H1 (cell line): Measurements from ENCODE around the gene CDH2. TPM values are rescaled to one million over a fixed set of nuclear protein-coding genes. Genes with fewer than 3 reads are reported as not detected.

Source experiments
- CTCF ChIA-PET: fragments of 300-600 bp; sonication (Branson Sonifier 250); formaldehyde crosslinking; loops from one replicate; lab custom pipeline; 2021; ENCODE audit not compliant: partially characterized antibody; lab: Charles Lee
- POLR2A ChIA-PET: fragments of 300-600 bp; sonication (Branson Sonifier 250); formaldehyde crosslinking; loops from one replicate; lab custom pipeline; 2021; ENCODE audit warnings: inconsistent platforms; ENCODE audit not compliant: partially characterized antibody; lab: Charles Lee
- DNase-seq, 2 experiments: peaks; one replicate each; pipeline versions ENCODE4 v3.0.0 to v3.0.0-alpha.2; 2010 to 2022; ENCODE audit warnings: low spot score in 2 of 2, low read depth in 1 of 2, mixed read lengths in 1 of 2
- FAIRE-seq: peaks from 2 replicates; lab custom pipeline; 2011; peaks lifted over from hg19 to GRCh38; lab: Jason Lieb, UNC
- H2AFZ ChIP-seq: 2 replicates; pipeline ENCODE4 v1.8.1; 2012; ENCODE audit warnings: low read length, inconsistent platforms
- H2AK5ac ChIP-seq: 2 replicates; pipeline ENCODE4 v1.6.1; 2013; ENCODE audit warnings: low read depth, low read length
- H2BK120ac ChIP-seq: replicated peaks from 2 replicates; pipeline ENCODE3; 2013; ENCODE audit warnings: low read depth, low read length, inconsistent platforms
- H2BK12ac ChIP-seq: 2 replicates; pipeline ENCODE4 v1.6.1; 2013; ENCODE audit warnings: low read depth, low read length
- H2BK15ac ChIP-seq: 2 replicates; pipeline ENCODE4 v1.6.1; 2013; ENCODE audit warnings: low read length
- H2BK20ac ChIP-seq: 2 replicates; pipeline ENCODE4 v1.6.1; 2013; ENCODE audit warnings: low read length
- H2BK5ac ChIP-seq: 2 replicates; pipeline ENCODE4 v1.6.1; 2013; ENCODE audit warnings: low read depth, low read length
- H3K14ac ChIP-seq: 2 replicates; pipeline ENCODE4 v1.6.1; 2013; ENCODE audit warnings: inconsistent platforms; ENCODE audit not compliant: insufficient read length
- H3K18ac ChIP-seq: 2 replicates; pipeline ENCODE4 v1.6.1; 2013; ENCODE audit warnings: low read length; ENCODE audit errors: extremely low read depth
- H3K23ac ChIP-seq: 2 replicates; pipeline ENCODE4 v1.6.1; 2013; ENCODE audit warnings: inconsistent platforms; ENCODE audit not compliant: insufficient read length
- H3K23me2 ChIP-seq: 2 replicates; pipeline ENCODE4 v1.6.1; 2013; ENCODE audit warnings: low read depth, low read length
- H3K27ac ChIP-seq: 2 replicates; pipeline ENCODE4 v1.6.1; 2011; ENCODE audit warnings: low read depth, low read length, inconsistent platforms
- H3K27me3 ChIP-seq, 4 experiments: replicated peaks in 1 of 4; 1 replicate in 1 of 4; 2 replicates in 3 of 4; pipeline versions ENCODE4 v1.6.1 to v1.8.1; 2011 to 2013; ENCODE audit warnings: low read length in 3 of 4, mild to moderate bottlenecking in 3 of 4, inconsistent platforms in 2 of 4, mixed read lengths in 2 of 4, moderate library complexity in 1 of 4; ENCODE audit not compliant: control insufficient read depth in 3 of 4, insufficient read depth in 3 of 4; ENCODE audit errors: extremely low read depth in 1 of 4
- H3K36me3 ChIP-seq, 4 experiments: 2 replicates each; pipeline versions ENCODE4 v1.6.1 to v1.8.1; 2011 to 2013; ENCODE audit warnings: mild to moderate bottlenecking in 4 of 4, low read length in 3 of 4, moderate library complexity in 2 of 4, control low read depth in 1 of 4, inconsistent platforms in 1 of 4; ENCODE audit not compliant: insufficient read depth in 4 of 4, control insufficient read depth in 2 of 4
- H3K4ac ChIP-seq: replicated peaks from 2 replicates; pipeline ENCODE3; 2013; ENCODE audit warnings: low read length, low read depth, mixed read lengths, inconsistent platforms; ENCODE audit not compliant: insufficient read length
- H3K4me1 ChIP-seq, 4 experiments: replicated peaks in 1 of 4; 1 replicate in 1 of 4; 2 replicates in 3 of 4; pipeline versions ENCODE4 v1.6.1 to v1.8.1; 2011 to 2013; ENCODE audit warnings: low read length in 3 of 4, inconsistent platforms in 2 of 4, mixed read lengths in 1 of 4; ENCODE audit not compliant: insufficient read depth in 4 of 4, control insufficient read depth in 3 of 4
- H3K4me2 ChIP-seq, 2 experiments: 2 replicates each; pipeline versions ENCODE4 v1.6.1 to v1.8.1; 2011 to 2013; ENCODE audit warnings: low read depth in 2 of 2, low read length in 2 of 2, control low read depth in 1 of 2, inconsistent platforms in 1 of 2, mild to moderate bottlenecking in 1 of 2; ENCODE audit not compliant: insufficient read depth in 1 of 2
- H3K4me3 ChIP-seq, 4 experiments: fragments of 200-600, 300-600 bp in 1 of 4; sonication (generic), shearing (Covaris generic), sonication (Bioruptor Twin) in 1 of 4; 2 replicates each; pipeline versions ENCODE4 v1.5.1 to v1.8.1; 2011 to 2016; ENCODE audit warnings: low read length in 4 of 4, low read depth in 3 of 4, control low read depth in 2 of 4, inconsistent platforms in 2 of 4, mild to moderate bottlenecking in 2 of 4, mixed read lengths in 1 of 4, moderate library complexity in 1 of 4; ENCODE audit not compliant: insufficient read depth in 2 of 4; ENCODE audit errors: extremely low read depth in 1 of 4
- H3K56ac ChIP-seq: replicated peaks from 2 replicates; pipeline ENCODE3; 2013; ENCODE audit warnings: low read depth, mild to moderate bottlenecking, mixed read lengths, low read length, inconsistent platforms; ENCODE audit not compliant: insufficient read length
- H3K79me1 ChIP-seq: 2 replicates; pipeline ENCODE4 v1.6.1; 2013; ENCODE audit warnings: low read depth, low read length, control low read depth
- H3K79me2 ChIP-seq, 2 experiments: 2 replicates each; pipeline versions ENCODE4 v1.6.1 to v1.8.1; 2012 to 2013; ENCODE audit warnings: low read length in 2 of 2, mild to moderate bottlenecking in 2 of 2, inconsistent platforms in 1 of 2; ENCODE audit not compliant: insufficient read depth in 2 of 2, control insufficient read depth in 1 of 2
- H3K9ac ChIP-seq, 4 experiments: replicated peaks in 1 of 4; 1 replicate in 1 of 4; 2 replicates in 3 of 4; pipeline versions ENCODE4 v1.6.1 to v1.8.1; 2011 to 2013; ENCODE audit warnings: low read depth in 3 of 4, low read length in 3 of 4, control low read depth in 2 of 4, mild to moderate bottlenecking in 2 of 4, moderate library complexity in 2 of 4, inconsistent platforms in 1 of 4; ENCODE audit errors: extremely low read depth in 1 of 4
- H3K9me3 ChIP-seq, 2 experiments: 2 replicates each; pipeline versions ENCODE4 v1.6.1 to v1.8.1; 2012 to 2013; ENCODE audit warnings: mild to moderate bottlenecking in 2 of 2, moderate library complexity in 2 of 2, control low read depth in 1 of 2, inconsistent platforms in 1 of 2, low read depth in 1 of 2, low read length in 1 of 2, mixed read lengths in 1 of 2; ENCODE audit not compliant: insufficient read depth in 2 of 2
- H4K20me1 ChIP-seq, 2 experiments: replicated peaks in 1 of 2; 2 replicates each; pipeline versions ENCODE3 to v1.8.1; 2011 to 2013; ENCODE audit warnings: inconsistent platforms in 2 of 2, low read length in 2 of 2, mild to moderate bottlenecking in 1 of 2; ENCODE audit not compliant: insufficient read depth in 2 of 2, control insufficient read depth in 1 of 2
- H4K5ac ChIP-seq: 2 replicates; pipeline ENCODE4 v1.6.1; 2013; ENCODE audit warnings: low read length, low read depth, mixed read lengths, inconsistent platforms; ENCODE audit not compliant: insufficient read length
- H4K8ac ChIP-seq: 2 replicates; pipeline ENCODE4 v1.8.0; 2013; ENCODE audit warnings: mild to moderate bottlenecking, moderate library complexity, low read length, inconsistent platforms; ENCODE audit not compliant: insufficient read depth; ENCODE audit errors: extremely low read depth
- H4K91ac ChIP-seq: replicated peaks from 2 replicates; pipeline ENCODE3; 2013; ENCODE audit warnings: low read length, mixed read lengths, inconsistent platforms; ENCODE audit not compliant: insufficient read length
- FOSL1 ChIP-seq: IDR thresholded peaks from 2 replicates; pipeline ENCODE4 v1.6.1; 2011; ENCODE audit warnings: mild to moderate bottlenecking, low read depth, low read length, moderate library complexity; ENCODE audit not compliant: insufficient read depth
- NRF1 ChIP-seq: IDR thresholded peaks from 2 replicates; pipeline ENCODE4 v1.6.1; 2011; ENCODE audit warnings: mild to moderate bottlenecking, low read depth, low read length, improper control_type of control experiment
- RBBP5 ChIP-seq: IDR thresholded peaks from 2 replicates; pipeline ENCODE4 v1.7.1; 2012; ENCODE audit warnings: low read depth, mild to moderate bottlenecking, inconsistent platforms, low read length, moderate library complexity, borderline replicate concordance
- SP4 ChIP-seq: IDR thresholded peaks from 2 replicates; pipeline ENCODE4 v1.6.1; 2012; ENCODE audit warnings: low read length, inconsistent platforms
- TEAD4 ChIP-seq: IDR thresholded peaks from 2 replicates; pipeline ENCODE4 v1.6.1; 2012; ENCODE audit warnings: low read depth, low read length, inconsistent platforms, mixed read lengths
- WGBS, 2 experiments: shearing (Covaris generic) in 1 of 2; methylation state at CpG; one replicate each; pipeline versions ENCODE4 v1.1.6 to v1.1.7; 2013 to 2015; ENCODE audit warnings: low lambda C conversion rate in 2 of 2, mixed read lengths in 2 of 2, inconsistent platforms in 1 of 2, low coverage in 1 of 2, missing lambda C conversion rate in 1 of 2; ENCODE audit not compliant: insufficient replicate concordance in 2 of 2, insufficient coverage in 1 of 2, insufficient read length in 1 of 2; ENCODE audit errors: extremely low coverage in 1 of 2, missing lambda C conversion rate in 1 of 2; 5-methylcytosine and 5-hydroxymethylcytosine counted together
- polyA plus RNA-seq, 7 experiments: library from polyadenylated mRNA; depleted of rRNA in 3 of 7; stranded (reverse) in 5 of 7; unstranded in 2 of 7; fragments of >200 nt in 5 of 7; fragments of 200-250 nt in 2 of 7; gene quantifications; 1 replicate in 5 of 7; 2 replicates in 1 of 7; 4 replicates in 1 of 7; pipeline versions ENCODE4 v1.2.1 to v1.2.3, GENCODE V29; 2011 to 2013; ENCODE audit warnings: missing spikeins in 2 of 7, mixed read lengths in 2 of 7
- total RNA-seq: library from RNA; stranded (reverse); fragmentation: NEBNext Ultra II Directional; extraction: Animal tissue kit (Norgen Biotek cat#: 25700); gene quantifications from 2 replicates; pipeline ENCODE4 v1.2.1, GENCODE V29; 2021

CDH2 gene
- total and polyA plus RNA-seq, 2 of the 8 experiments (the other 6 are each of a cell fraction or from before 2014, with no cell fraction given) = 15.0 to 56.5 TPM

GRCh38 chr18:27964811-27965210 is 212.1 kb downstream of the CDH2 start:
- no peak overlapping the region for H2AK5ac ChIP-seq
- no peak overlapping the region; a peak in 1 of 4 replicates for H3K4me2 ChIP-seq
- DNase-seq (no peak), FAIRE-seq (peak; percentile 87)
- H3K4me3 ChIP-seq = no peak overlapping the region
- H2BK15ac ChIP-seq = no peak overlapping the region
- H2AFZ ChIP-seq = no peak overlapping the region
- no peak overlapping the region for H3K18ac ChIP-seq
- no peak overlapping the region for H3K56ac ChIP-seq
- no peak overlapping the region for H2BK20ac ChIP-seq
- H4K20me1 ChIP-seq = no peaks in the 10 kb centered on the region
- no peaks in the 10 kb centered on the region for H3K36me3 ChIP-seq
- H3K4ac ChIP-seq = no peak overlapping the region
- H3K9me3 ChIP-seq = no peaks in the 10 kb centered on the region
- H2BK12ac ChIP-seq = no peak overlapping the region
- H3K14ac ChIP-seq = no peak overlapping the region
- POLR2A ChIA-PET = interaction anchor here (1.1 kb wide), 1 partner anchor 21 kb away, joined by 3 read pairs; no protein-coding TSS in a partner anchor
- no peaks in the 10 kb centered on the region for H3K79me1 ChIP-seq
- H3K27me3 ChIP-seq = no peaks in the 10 kb centered on the region
- no peaks in the 10 kb centered on the region for H3K79me2 ChIP-seq
- CTCF ChIA-PET = interaction anchor here (0.5 to 1.3 kb wide), 3 partner anchors 31 to 240 kb away, joined by 3 read pairs; no protein-coding TSS in a partner anchor
- H3K23ac ChIP-seq = no peak overlapping the region
- no peak overlapping the region for H4K5ac ChIP-seq
- no peak overlapping the region for H3K9ac ChIP-seq
- H2BK120ac ChIP-seq = no peak overlapping the region
- H3K4me1 ChIP-seq = peaks cover 0 to 4% (median 4%) of the 10 kb centered on the region in 4 experiments; a peak in 2 of 7 replicates
- 28% methylated on average over 1 of the region's 1 CpG; no CpG with 5 or more reads in 1 of the 2 experiments for WGBS, 2 experiments
- H2BK5ac ChIP-seq = no peak overlapping the region
- H4K91ac ChIP-seq = no peak overlapping the region
- H3K23me2 ChIP-seq = no peaks in the 10 kb centered on the region
- no peak overlapping the region for H3K27ac ChIP-seq
- H4K8ac ChIP-seq = no peak overlapping the region
- TF ChIP-seq NRF1 (no peak), FOSL1 (no peak), RBBP5 (no peak), SP4 (no peak), TEAD4 (peak; percentile 97)
